HCT116 (cell line): ENCODE results near the gene ASNSD1.

ENCODE experiments used
- CTCF ChIP-seq, 3 experiments: fragments of 200-600 bp in 1 of 3; sonication (generic) in 1 of 3; IDR thresholded peaks in 2 of 3; conservative IDR thresholded peaks in 1 of 3; 2 replicates each; pipeline ENCODE4 v1.5.1; 2012 to 2017; ENCODE audit warnings: low read depth in 2 of 3, low read length in 2 of 3, antibody characterized with exemption in 1 of 3, borderline replicate concordance in 1 of 3, control low read depth in 1 of 3, mild to moderate bottlenecking in 1 of 3, mixed read lengths in 1 of 3, mixed run types in 1 of 3, moderate library complexity in 1 of 3; ENCODE audit not compliant: insufficient read depth in 1 of 3
- POLR2A ChIP-seq: IDR thresholded peaks from 2 replicates; pipeline ENCODE4 v1.7.0; 2011; ENCODE audit warnings: borderline replicate concordance; ENCODE audit not compliant: insufficient read depth, insufficient read length; ENCODE audit errors: extremely low read depth

GRCh38 chr2:189627789-189628188, 33.5 kb upstream of the ASNSD1 start:
- TF ChIP-seq POLR2A, result no peak
- TF ChIP-seq CTCF (IDR thresholded peaks at IDR 0.05 in 2 of 3, conservative IDR thresholded peaks at IDR 0.05 in 1 of 3; ENCODE audit: borderline replicate concordance in 1 of 3, insufficient read depth in 1 of 3, low read depth in 2 of 3, low read length in 2 of 3), result no peak
